Hair follicular keratinocyte (primary cell): Measurements from ENCODE around the gene METTL16. TPM values are rescaled to one million over a fixed set of nuclear protein-coding genes. Genes with fewer than 3 reads are reported as not detected.

ENCODE experiments used
- total RNA-seq: library from RNA; depleted of rRNA; stranded (reverse); fragments of >200 nt; gene quantifications from 2 replicates; pipeline ENCODE4 v1.2.3, GENCODE V29; 2015

The METTL16 gene, protein sequence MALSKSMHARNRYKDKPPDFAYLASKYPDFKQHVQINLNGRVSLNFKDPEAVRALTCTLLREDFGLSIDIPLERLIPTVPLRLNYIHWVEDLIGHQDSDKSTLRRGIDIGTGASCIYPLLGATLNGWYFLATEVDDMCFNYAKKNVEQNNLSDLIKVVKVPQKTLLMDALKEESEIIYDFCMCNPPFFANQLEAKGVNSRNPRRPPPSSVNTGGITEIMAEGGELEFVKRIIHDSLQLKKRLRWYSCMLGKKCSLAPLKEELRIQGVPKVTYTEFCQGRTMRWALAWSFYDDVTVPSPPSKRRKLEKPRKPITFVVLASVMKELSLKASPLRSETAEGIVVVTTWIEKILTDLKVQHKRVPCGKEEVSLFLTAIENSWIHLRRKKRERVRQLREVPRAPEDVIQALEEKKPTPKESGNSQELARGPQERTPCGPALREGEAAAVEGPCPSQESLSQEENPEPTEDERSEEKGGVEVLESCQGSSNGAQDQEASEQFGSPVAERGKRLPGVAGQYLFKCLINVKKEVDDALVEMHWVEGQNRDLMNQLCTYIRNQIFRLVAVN
- total RNA-seq = 13.7 and 27.8 TPM in 2 replicates

DNA sequence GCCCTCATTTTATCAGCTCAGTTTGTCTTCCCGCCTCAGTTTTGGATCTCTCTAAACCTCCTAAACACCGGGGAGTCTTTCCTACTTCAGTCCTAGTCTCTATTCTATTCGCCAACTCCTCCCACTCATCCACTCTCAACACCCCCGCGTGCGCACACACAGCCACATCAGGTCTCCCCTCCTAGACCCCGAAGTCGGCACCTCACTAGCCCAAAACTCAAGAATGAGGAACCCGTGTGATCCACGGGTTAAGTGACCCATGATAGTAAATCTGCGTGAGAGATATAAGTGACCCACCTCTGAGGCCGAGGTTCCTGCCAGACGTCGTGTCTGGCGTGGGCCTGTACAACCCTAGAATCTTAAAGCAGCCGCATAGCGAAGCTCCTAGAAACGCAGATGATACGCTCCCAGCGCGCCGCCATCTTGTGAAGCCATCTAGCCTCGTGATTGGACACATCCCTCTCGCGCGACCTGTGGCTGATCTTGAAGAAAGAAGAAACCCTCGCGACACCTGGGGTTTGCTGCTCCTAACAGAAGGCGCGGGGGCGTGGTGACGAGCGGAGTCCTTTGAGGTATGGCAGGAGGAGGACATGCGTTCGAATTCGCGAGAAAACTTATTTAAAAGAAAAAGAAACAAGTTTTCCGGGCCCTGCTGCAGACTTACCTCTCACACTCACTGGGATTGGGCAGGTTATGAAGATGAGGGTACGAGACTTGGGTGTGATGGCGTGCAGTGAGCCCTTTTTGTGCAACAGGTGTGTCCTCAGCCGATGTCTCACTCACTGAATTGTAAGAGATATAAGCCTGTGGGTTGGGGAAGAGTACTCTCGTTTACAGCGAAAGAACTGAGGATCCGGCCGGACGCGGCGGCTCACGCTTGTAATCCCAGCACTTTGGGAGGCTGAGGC lies at the start of gene METTL16:
Gene METTL16, minus strand, starts transcription at position 427 of the 908 bp plus-strand sequence. CDS start 9,557 bp downstream, outside the sequence.

DNA sequence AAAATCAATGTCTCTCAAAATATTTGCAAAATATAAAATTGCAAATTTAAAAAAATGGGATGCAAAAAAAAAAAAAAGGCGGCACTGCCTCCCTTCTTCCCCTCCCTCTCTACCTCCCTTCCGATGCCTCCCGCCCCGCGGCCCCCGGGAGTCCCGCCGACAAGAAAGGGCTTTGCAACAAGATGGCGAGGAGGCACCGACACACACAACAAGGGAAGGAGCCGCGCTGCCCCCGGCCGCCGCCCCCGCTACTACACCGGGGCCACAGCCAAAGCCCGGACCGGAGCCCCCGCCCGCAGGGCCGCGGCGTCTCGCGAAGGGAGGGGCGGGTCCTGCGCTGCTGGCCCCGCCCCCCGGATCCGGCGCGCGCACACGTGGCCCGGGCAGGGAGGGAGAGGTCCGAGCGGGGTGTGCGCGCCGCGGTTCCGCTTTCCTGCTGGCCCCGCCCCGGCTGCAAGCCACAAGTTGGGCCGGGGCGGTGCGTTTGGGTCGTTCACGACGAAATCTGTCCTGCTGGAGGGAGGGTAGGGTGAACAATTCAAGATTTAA lies 110.7 kb downstream of the METTL16 start, which contains the start of gene MNT:
Gene MNT, minus strand, starts transcription at position 184 of the 549 bp plus-strand sequence. CDS start 348 bp downstream, outside the sequence.

Other genes starting within 250 kb of the METTL16 start
- gene SMG6, start 208.1 kb downstream of the METTL16 start, total RNA-seq = 11.7 and 18.8 TPM in 2 replicates
- gene SRR, start 207.9 kb downstream of the METTL16 start, total RNA-seq = 8.6 and 14.4 TPM in 2 replicates
- 37.1 and 67.9 TPM in 2 replicates for gene TSR1, start 175.4 kb downstream of the METTL16 start, total RNA-seq
- gene SGSM2, start 174.4 kb downstream of the METTL16 start, total RNA-seq = 15.9 and 16.9 TPM in 2 replicates
- gene MNT, start 110.8 kb downstream of the METTL16 start, total RNA-seq = 5.6 and 8.1 TPM in 2 replicates
- 46.5 and 64.3 TPM in 2 replicates for gene PAFAH1B1, start 81.8 kb upstream of the METTL16 start, total RNA-seq
- gene CLUH, start 199.9 kb upstream of the METTL16 start, total RNA-seq = 72.5 and 120 TPM in 2 replicates
- 0.04 TPM in 1 of 2 replicates, not detected in the other for gene CCDC92B, start 237.8 kb upstream of the METTL16 start, total RNA-seq